Middle frontal gyrus (tissue), 1 donor: Measurements from ENCODE around the gene TTI1.
"Not testable (repeated sequence)": the region's sequence is repeated elsewhere in the genome, so short reads cannot be mapped to it uniquely, and the experiment has no call there.

Experiments
- DNase-seq: peaks from one replicate; pipeline ENCODE4 v3.0.0-alpha.2; 2015; ENCODE audit warnings: low spot score; ENCODE audit errors: extremely low spot score

Gene TTI1

DNA sequence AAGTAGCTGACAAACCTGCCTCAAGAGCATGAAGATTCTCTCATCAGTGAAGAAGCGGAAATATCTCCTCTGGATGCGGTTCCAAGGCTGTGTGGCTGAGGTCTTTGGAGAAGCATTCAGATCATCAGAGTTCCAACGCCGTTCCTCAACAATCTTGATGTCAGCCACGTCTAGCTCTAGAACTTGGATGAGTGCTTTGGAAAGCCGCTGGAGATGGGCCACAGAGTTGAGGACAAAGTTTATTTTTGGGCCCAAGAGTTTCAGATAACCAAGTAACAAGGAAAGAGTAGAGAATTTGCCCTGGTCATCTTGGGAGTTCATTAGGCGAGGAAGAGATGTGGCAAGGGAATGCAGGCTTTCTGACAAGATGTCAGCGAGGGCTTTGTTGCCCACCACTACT lies 20.9 kb downstream of the TTI1 start:
- no peak for DNase-seq

- DNase-seq: no peak
Measured at GRCh38 chr20:38011696-38012095, 21.6 kb downstream of the TTI1 start.

GRCh38 chr20:38009416-38009815 lies 23.8 kb downstream of the TTI1 start:
- DNase-seq: not testable (repeated sequence)

GRCh38 chr20:38008233-38008944 lies 24.9 kb downstream of the TTI1 start:
- DNase-seq: no peak

GRCh38 chr20:38007526-38007925 lies 25.7 kb downstream of the TTI1 start:
- DNase-seq: no peak

GRCh38 chr20:38005903-38006302 lies 27.4 kb downstream of the TTI1 start:
- no peak for DNase-seq

DNA sequence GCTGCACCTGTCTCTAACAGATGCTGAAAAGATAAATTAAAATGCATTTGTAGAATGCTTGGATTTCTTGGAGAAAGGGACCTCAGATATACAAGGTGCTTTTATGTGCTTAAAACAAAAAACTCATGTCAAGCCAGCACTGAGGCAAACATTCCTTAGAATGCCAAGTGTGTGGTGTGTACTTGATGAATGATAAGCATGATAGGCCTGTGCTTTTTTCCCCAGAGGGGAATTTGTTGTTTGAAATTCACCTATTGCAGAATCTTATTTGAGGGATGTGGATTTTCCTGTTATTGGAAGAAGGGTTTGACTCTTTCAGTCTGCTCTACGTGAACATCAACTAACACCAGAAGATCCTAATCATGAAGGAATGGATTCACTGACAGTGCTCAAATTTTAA lies 28.8 kb downstream of the TTI1 start:
- no peak for DNase-seq

GRCh38 chr20:38002422-38002821 lies 30.8 kb downstream of the TTI1 start:
- DNase-seq: no peak

- no peak for DNase-seq
Measured at GRCh38 chr20:38001981-38002380, 31.3 kb downstream of the TTI1 start.

- no peak for DNase-seq
Measured at GRCh38 chr20:38001173-38001875, 31.9 kb downstream of the TTI1 start.

GRCh38 chr20:38000293-38000692 lies 33.0 kb downstream of the TTI1 start:
- DNase-seq: no peak

GRCh38 chr20:37999526-38000263 lies 33.6 kb downstream of the TTI1 start:
- peak; percentile 56 for DNase-seq

- DNase-seq: no peak
Measured at GRCh38 chr20:37997516-37997915, 35.7 kb downstream of the TTI1 start.

- no peak for DNase-seq
Measured at GRCh38 chr20:37995856-37996605, 37.2 kb downstream of the TTI1 start.

GRCh38 chr20:37994512-37994911 lies 38.7 kb downstream of the TTI1 start:
- no peak for DNase-seq

DNA sequence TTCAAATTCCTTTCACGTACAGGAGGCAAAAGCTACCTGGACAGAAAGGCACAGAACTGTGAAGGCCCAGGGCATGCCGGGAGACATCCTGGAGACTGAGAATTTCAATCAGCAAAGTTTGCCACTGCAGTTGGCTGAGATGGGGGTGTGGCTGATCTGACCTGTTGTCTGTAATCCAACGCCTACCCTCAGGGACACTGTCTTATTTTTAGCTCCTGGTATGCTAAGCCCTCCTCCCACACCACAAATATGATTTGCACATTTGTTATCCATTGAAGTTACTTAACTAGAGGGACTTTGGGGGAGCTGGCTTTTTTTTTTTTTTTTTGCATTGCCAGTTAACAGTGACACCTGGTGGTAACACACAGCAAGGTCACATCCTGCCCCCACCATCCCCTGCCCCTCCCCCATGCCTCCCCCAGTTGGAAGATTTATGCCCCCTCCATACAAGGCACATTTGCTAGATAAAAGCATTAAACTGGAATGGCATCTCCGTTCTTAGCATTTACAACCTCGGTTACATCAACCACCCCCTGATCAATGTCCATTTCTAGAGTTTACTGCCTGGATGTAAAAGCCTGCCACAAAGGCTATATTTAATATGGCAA lies 40.4 kb downstream of the TTI1 start:
- DNase-seq: no peak

GRCh38 chr20:37991908-37992307 lies 41.3 kb downstream of the TTI1 start:
- DNase-seq: no peak

- no peak for DNase-seq
Measured at GRCh38 chr20:37991157-37991866, 41.9 kb downstream of the TTI1 start.

- no peak for DNase-seq
Measured at GRCh38 chr20:37990571-37991151, 42.6 kb downstream of the TTI1 start.

GRCh38 chr20:37989601-37990295 lies 43.5 kb downstream of the TTI1 start:
- DNase-seq: no peak
